DOHH2 (cell line): Measurements from ENCODE around the gene TANC1.

Source experiments
- H3F3A ChIP-seq: fragments of 200-600 bp; sonication (generic), shearing (Covaris generic); 2 replicates; pipeline ENCODE4 v1.6.0; 2016; ENCODE audit warnings: antibody characterized with exemption, mild to moderate bottlenecking; ENCODE audit not compliant: control insufficient read depth, insufficient read depth
- H3K27ac ChIP-seq: fragments of 200-600 bp; sonication (generic); 2 replicates; pipeline ENCODE4 v1.5.1; 2014; ENCODE audit warnings: low read depth, mild to moderate bottlenecking, low read length, moderate library complexity
- H3K27me3 ChIP-seq: fragments of 200-600 bp; sonication (generic); 2 replicates; pipeline ENCODE4 v1.6.1; 2014; ENCODE audit warnings: mild to moderate bottlenecking, low read length, mixed read lengths; ENCODE audit not compliant: control insufficient read depth
- H3K36me3 ChIP-seq: fragments of 200-600 bp; sonication (generic); 2 replicates; pipeline ENCODE4 v1.6.1; 2014; ENCODE audit warnings: mild to moderate bottlenecking, low read length, moderate library complexity, mixed read lengths; ENCODE audit not compliant: control insufficient read depth
- H3K4me1 ChIP-seq: fragments of 200-600 bp; sonication (generic); 2 replicates; pipeline ENCODE4 v1.6.1; 2014; ENCODE audit warnings: mild to moderate bottlenecking, low read length, mixed read lengths; ENCODE audit not compliant: control insufficient read depth
- H3K4me2 ChIP-seq: fragments of 200-600 bp; sonication (generic); 2 replicates; pipeline ENCODE4 v1.6.0; 2014; ENCODE audit warnings: mild to moderate bottlenecking, low read length, moderate library complexity
- H3K4me3 ChIP-seq: fragments of 200-600 bp; sonication (generic); 2 replicates; pipeline ENCODE4 v1.5.1; 2014; ENCODE audit warnings: mild to moderate bottlenecking, low read length, mixed read lengths
- H3K79me2 ChIP-seq: fragments of 200-600 bp; sonication (generic); 2 replicates; pipeline ENCODE4 v1.6.1; 2014; ENCODE audit warnings: mild to moderate bottlenecking, low read length, mixed read lengths; ENCODE audit not compliant: control insufficient read depth
- H3K9me2 ChIP-seq: fragments of 200-600 bp; sonication (generic); replicated peaks from 2 replicates; pipeline ENCODE4 v1.6.1; 2014; ENCODE audit warnings: mild to moderate bottlenecking, low read length, mixed read lengths; ENCODE audit not compliant: control insufficient read depth
- H3K9me3 ChIP-seq: fragments of 200-600 bp; sonication (generic); 2 replicates; pipeline ENCODE4 v1.6.1; 2014; ENCODE audit warnings: antibody characterized with exemption, low read length, mixed read lengths; ENCODE audit not compliant: control insufficient read depth, insufficient read depth
- H4K20me1 ChIP-seq: fragments of 200-600 bp; sonication (generic); 2 replicates; pipeline ENCODE4 v1.6.0; 2014; ENCODE audit warnings: low read depth, mild to moderate bottlenecking, antibody characterized with exemption, low read length, moderate library complexity; ENCODE audit not compliant: control insufficient read depth, insufficient read depth
- CTCF ChIP-seq: fragments of 200-600 bp; sonication (generic); IDR thresholded peaks from one replicate; pipeline ENCODE4 v1.5.1; 2014; ENCODE audit warnings: antibody characterized with exemption, mild to moderate bottlenecking, low read depth, low read length; ENCODE audit not compliant: poor library complexity, severe bottlenecking
- EZH2phosphoT487 ChIP-seq: fragments of 200-600 bp; sonication (generic); IDR thresholded peaks from 2 replicates; pipeline ENCODE4 v1.6.1; 2017; ENCODE audit warnings: borderline replicate concordance, mild to moderate bottlenecking, antibody characterized with exemption, low read length, moderate library complexity, mixed read lengths

Gene TANC1

DNA sequence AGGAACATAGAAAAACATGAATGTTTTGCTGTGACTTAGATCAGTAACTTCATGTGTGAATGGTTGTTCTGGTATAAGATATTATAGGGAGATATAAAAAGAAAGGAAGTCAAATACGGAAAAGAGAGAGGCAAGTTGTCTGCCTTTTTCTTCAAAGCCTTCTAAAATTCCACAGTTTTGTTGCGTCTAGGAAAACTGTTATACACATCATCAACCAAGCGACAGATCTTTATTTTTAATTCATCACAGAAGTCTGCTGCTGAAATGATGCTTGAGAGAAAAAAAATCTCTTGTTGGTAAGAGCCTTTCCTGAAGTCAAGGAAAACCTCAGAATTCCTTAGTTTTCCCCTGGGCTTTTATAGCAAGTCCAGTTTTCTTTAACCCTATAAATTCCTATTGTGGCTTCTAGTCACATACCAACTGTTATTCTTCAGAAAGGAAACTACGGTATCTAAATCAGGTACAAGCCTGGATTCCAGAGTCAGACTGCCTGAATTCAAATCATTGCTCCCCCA is 36.3 kb upstream of the TANC1 start:
- H3K4me2 ChIP-seq: no peak overlapping the region
- no peaks in the 10 kb centered on the region for H3K4me1 ChIP-seq
- H3K9me2 ChIP-seq: no peaks in the 10 kb centered on the region
- H3K4me3 ChIP-seq: no peak overlapping the region
- H3K79me2 ChIP-seq: no peaks in the 10 kb centered on the region
- H3K27ac ChIP-seq: no peak overlapping the region
- H3K9me3 ChIP-seq: no peaks in the 10 kb centered on the region
- H3F3A ChIP-seq: no peaks in the 10 kb centered on the region
- no peaks in the 10 kb centered on the region for H3K27me3 ChIP-seq
- TF ChIP-seq EZH2phosphoT487: no peak
- TF ChIP-seq CTCF: no peak
- H4K20me1 ChIP-seq: no peaks in the 10 kb centered on the region
- H3K36me3 ChIP-seq: no peaks in the 10 kb centered on the region

DNA sequence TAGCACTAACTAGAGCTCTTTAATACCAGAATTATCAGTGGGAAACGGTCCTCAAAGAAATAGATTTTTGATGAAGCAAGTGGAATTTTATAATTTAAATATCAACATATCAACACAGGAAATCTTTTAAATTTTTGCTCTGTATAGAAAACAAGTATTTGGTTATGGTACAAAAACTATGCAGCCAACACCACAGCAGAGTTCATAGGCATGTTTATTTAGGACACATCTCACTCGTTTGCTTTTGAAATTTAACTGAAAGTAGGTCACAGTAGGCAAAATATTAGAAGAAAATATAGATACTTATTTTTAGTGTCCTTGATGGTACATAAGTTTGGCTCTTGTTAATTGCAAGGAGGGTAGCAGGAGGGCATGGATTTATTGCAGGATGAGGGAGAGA is 34.3 kb upstream of the TANC1 start:
- Histone ChIP-seq H3K27ac (no peak overlapping the region), H3K9me2 (no peaks in the 10 kb centered on the region), H3K9me3 (no peaks in the 10 kb centered on the region), H3K79me2 (no peaks in the 10 kb centered on the region), H3K36me3 (no peaks in the 10 kb centered on the region), H3K4me2 (no peak overlapping the region), H3K27me3 (no peaks in the 10 kb centered on the region), H3K4me3 (no peak overlapping the region), H3F3A (no peaks in the 10 kb centered on the region), H4K20me1 (no peaks in the 10 kb centered on the region), H3K4me1 (no peaks in the 10 kb centered on the region)
- TF ChIP-seq EZH2phosphoT487: no peak
- no peak for TF ChIP-seq CTCF

DNA sequence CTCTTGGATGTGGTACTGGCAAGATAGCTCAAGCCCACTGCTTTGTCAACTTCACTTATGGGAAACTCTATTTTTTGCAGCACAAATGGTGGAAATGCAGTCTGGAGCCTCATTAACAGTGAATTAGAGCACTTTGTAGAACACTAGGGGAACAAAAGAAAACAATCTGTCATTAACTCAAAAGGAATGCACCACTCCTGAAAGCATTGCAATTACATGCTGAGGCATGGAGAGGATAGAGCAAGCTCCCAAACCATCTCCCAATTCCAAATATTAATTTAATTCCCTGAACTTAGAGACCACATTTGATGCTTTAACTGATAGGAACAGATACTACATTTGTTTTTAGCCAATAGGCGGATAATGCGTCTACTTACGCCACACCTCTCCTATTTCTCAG is 32.8 kb upstream of the TANC1 start:
- Histone ChIP-seq H3K27me3 (no peaks in the 10 kb centered on the region), H3K27ac (no peak overlapping the region), H3K9me3 (no peaks in the 10 kb centered on the region), H4K20me1 (no peaks in the 10 kb centered on the region), H3K9me2 (no peaks in the 10 kb centered on the region), H3K4me3 (no peak overlapping the region), H3F3A (no peaks in the 10 kb centered on the region), H3K4me2 (no peak overlapping the region), H3K79me2 (no peaks in the 10 kb centered on the region), H3K36me3 (no peaks in the 10 kb centered on the region), H3K4me1 (no peaks in the 10 kb centered on the region)
- no peak for TF ChIP-seq EZH2phosphoT487

DNA sequence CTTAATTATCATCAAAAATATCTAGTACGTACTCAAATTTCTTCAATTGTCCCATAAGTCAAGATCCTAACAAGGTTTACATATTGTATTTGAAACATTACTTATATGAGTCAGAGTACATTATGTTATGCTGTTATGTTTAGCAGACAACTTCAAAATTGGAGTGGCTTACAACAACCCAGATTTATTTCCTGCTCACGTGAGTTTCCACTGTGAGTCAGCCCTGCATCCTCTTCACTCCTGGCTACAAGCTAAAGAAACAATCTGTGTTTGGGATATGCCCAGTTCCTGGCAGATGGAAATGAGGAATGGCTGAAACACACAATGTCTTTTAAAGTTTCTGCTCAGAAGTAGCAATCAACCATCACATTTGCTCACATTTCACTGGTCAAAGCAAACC is 31.5 kb upstream of the TANC1 start:
- no peak overlapping the region for H3K27ac ChIP-seq
- H3K4me2 ChIP-seq: no peak overlapping the region

More for the DNA sequence above, 31.5 kb upstream of the TANC1 start:
- Histone ChIP-seq H3K27me3 (no peaks in the 10 kb centered on the region), H3K79me2 (no peaks in the 10 kb centered on the region), H3K36me3 (no peaks in the 10 kb centered on the region), H3F3A (no peaks in the 10 kb centered on the region), H3K9me3 (no peaks in the 10 kb centered on the region), H3K4me3 (no peak overlapping the region), H3K4me1 (no peaks in the 10 kb centered on the region), H4K20me1 (no peaks in the 10 kb centered on the region), H3K9me2 (no peaks in the 10 kb centered on the region)
- no peak for TF ChIP-seq CTCF
- no peak for TF ChIP-seq EZH2phosphoT487
